SK-N-MC (cell line): Measurements from ENCODE around the gene FAM168A.

Experiments used
- DNase-seq: peaks from one replicate; pipeline ENCODE4 v3.0.0-alpha.2; 2011; ENCODE audit warnings: low read depth, low spot score
- H3K27ac ChIP-seq: fragments of 200-600 bp; sonication (generic); 2 replicates; pipeline ENCODE4 v1.5.1; 2016; ENCODE audit warnings: mixed run types
- H3K36me3 ChIP-seq: fragments of 200-600 bp; sonication (generic); 2 replicates; pipeline ENCODE4 v1.6.1; 2017; ENCODE audit warnings: antibody characterized with exemption, low read length, mixed read lengths; ENCODE audit not compliant: insufficient read depth
- H3K4me3 ChIP-seq: fragments of 200-600 bp; sonication (generic); 2 replicates; pipeline ENCODE4 v1.5.1; 2016
- H3K9ac ChIP-seq: fragments of 200-600 bp; sonication (generic); 2 replicates; pipeline ENCODE4 v1.8.0; 2017; ENCODE audit warnings: mixed run types, mixed read lengths; ENCODE audit not compliant: insufficient read length
- H3K9me3 ChIP-seq: fragments of 200-600 bp; sonication (generic); 2 replicates; pipeline ENCODE4 v1.6.1; 2017; ENCODE audit warnings: low read depth, mild to moderate bottlenecking, antibody characterized with exemption, low read length, moderate library complexity, mixed read lengths
- EZH2 ChIP-seq: fragments of 200-600 bp; sonication (generic); IDR thresholded peaks from one replicate; pipeline ENCODE4 v1.6.1; 2017; ENCODE audit warnings: antibody characterized with exemption
- FOXP2 ChIP-seq: optimal IDR thresholded peaks from 2 replicates; pipeline ENCODE3; 2011; ENCODE audit warnings: mild to moderate bottlenecking, moderate library complexity; ENCODE audit not compliant: insufficient read depth; ENCODE audit errors: extremely low read length, control extremely low read depth
- POLR2AphosphoS5 ChIP-seq: IDR thresholded peaks from 2 replicates; pipeline ENCODE4 v1.6.1; 2012; ENCODE audit warnings: mild to moderate bottlenecking, low read depth, low read length, borderline replicate concordance

Gene FAM168A

DNA sequence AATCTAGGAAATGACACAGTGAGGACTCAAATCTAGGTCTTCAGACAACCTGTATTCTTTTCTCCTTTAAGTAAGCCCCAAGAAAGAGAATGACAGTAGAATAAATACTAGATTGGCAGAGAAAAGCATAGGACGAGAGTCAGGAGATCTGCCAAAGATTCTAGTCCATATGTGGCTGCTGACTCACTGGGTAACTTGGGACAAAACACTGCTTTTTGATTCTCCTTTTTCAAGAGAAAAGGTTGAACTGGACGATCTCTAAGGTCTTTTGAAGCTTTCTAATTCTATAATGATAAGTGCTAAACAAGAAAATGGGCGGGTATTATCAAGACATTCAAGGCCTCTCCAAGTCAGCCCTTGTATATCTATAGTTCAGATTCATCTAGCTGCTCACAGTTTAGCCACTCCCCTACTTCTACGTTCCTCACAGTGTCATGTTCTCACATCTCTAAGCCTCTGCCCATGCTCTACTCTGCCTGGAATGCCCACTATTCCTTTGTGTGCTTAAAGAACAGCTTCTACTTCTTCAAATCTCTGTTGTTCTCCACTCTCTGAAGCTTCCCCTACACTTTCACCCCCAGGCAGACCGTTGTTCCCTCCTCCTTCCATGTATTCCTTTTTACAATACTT lies 168.7 kb downstream of the FAM168A start:
- Histone ChIP-seq H3K9ac (no peak overlapping the region), H3K36me3 (no peaks in the 10 kb centered on the region), H3K27ac (no peak overlapping the region), H3K4me3 (no peak overlapping the region), H3K9me3 (no peaks in the 10 kb centered on the region)
- DNase-seq, result no peak
- no peak for TF ChIP-seq EZH2
- TF ChIP-seq FOXP2, result no peak
- TF ChIP-seq POLR2AphosphoS5, result no peak

DNA sequence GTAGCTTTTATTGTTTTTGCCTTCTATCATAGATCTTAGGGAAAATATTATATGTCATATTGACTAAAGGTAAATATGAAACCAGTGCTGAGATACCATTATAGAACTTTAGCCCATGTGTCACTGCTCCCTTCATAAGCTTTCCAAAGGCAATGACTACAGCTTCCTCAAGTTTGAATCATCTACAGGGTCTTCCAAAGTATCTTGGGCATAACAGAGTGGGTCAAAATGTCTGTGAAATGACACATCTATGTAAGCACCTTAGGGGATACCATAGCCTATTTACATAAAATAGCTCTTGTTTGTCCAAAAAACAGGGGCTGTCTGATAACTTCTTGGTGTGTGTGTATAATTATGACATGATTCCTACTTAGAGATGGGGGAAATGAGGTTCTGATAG lies 169.2 kb downstream of the FAM168A start:
- Histone ChIP-seq H3K9me3 (no peaks in the 10 kb centered on the region), H3K4me3 (no peak overlapping the region), H3K9ac (no peak overlapping the region), H3K27ac (no peak overlapping the region), H3K36me3 (no peaks in the 10 kb centered on the region)
- DNase-seq, result no peak
- TF ChIP-seq FOXP2 (no peak), POLR2AphosphoS5 (no peak), EZH2 (no peak)

GRCh38 chr11:73428227-73428626 lies 169.7 kb downstream of the FAM168A start:
- H3K27ac ChIP-seq, result no peak overlapping the region

GRCh38 chr11:73426219-73426850 lies 171.6 kb downstream of the FAM168A start:
- DNase-seq, result no peak

More at GRCh38 chr11:73428227-73428626, 169.7 kb downstream of the FAM168A start:
- Histone ChIP-seq H3K36me3 (no peaks in the 10 kb centered on the region), H3K4me3 (no peak overlapping the region), H3K9ac (no peak overlapping the region), H3K9me3 (no peaks in the 10 kb centered on the region)
- DNase-seq, result no peak
- TF ChIP-seq EZH2 (no peak), POLR2AphosphoS5 (no peak), FOXP2 (no peak)

DNA sequence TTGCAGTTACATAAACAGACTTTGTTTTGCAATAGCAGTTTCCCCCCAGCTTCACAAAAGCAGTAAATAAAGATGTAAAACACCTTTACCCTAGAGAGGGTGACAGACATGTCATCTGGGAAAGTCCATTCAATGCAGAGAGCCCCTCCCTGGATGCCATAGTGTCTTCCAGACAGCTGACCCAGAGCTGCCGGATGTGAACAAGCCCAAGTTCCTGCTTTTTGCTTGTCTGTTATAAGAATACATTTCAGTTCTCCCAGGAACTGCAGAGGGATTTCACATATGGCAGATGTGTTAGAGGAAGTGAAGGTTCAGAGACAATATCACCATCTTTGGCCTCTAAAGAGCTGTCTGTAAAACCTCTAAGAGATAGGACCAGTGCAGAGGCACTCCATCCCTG lies 172.8 kb downstream of the FAM168A start:
- no peak overlapping the region for H3K27ac ChIP-seq
- no peak for TF ChIP-seq EZH2
- TF ChIP-seq FOXP2, result no peak
- TF ChIP-seq POLR2AphosphoS5, result no peak
- H3K4me3 ChIP-seq, result no peak overlapping the region
- H3K36me3 ChIP-seq, result no peaks in the 10 kb centered on the region
- no peak for DNase-seq
- H3K9me3 ChIP-seq, result no peaks in the 10 kb centered on the region
- H3K9ac ChIP-seq, result no peak overlapping the region

More at GRCh38 chr11:73426219-73426850, 171.6 kb downstream of the FAM168A start:
- no peak overlapping the region for H3K27ac ChIP-seq
- no peak overlapping the region for H3K4me3 ChIP-seq
- no peak overlapping the region for H3K9ac ChIP-seq
- no peaks in the 10 kb centered on the region for H3K36me3 ChIP-seq
- no peaks in the 10 kb centered on the region for H3K9me3 ChIP-seq
- TF ChIP-seq POLR2AphosphoS5 (no peak), EZH2 (no peak), FOXP2 (no peak)

DNA sequence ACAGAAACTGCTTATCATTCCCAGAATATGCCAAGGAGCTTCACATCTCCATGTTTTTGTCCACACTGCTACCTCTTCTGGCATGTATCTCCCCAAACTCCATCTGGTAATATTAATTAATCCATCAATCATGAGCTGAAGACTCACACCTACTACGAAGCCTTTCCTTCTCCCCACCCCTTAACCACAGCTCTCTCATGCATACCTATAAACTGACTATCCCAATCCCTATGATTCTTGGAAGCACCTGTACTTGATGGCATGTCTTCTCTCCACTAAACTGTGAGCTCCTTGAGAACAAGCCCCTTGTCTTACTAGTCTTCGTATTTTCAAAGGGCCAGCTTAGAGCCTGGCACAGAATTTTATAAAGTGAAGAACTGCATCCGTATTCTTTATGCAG lies 174.4 kb downstream of the FAM168A start:
- H3K9me3 ChIP-seq, result no peaks in the 10 kb centered on the region
- H3K4me3 ChIP-seq, result no peak overlapping the region
- H3K9ac ChIP-seq, result no peak overlapping the region
- H3K27ac ChIP-seq, result no peak overlapping the region
- no peak for DNase-seq
- TF ChIP-seq POLR2AphosphoS5, result no peak
- no peak for TF ChIP-seq FOXP2
- no peak for TF ChIP-seq EZH2
- peaks cover 3% of the 10 kb centered on the region; the same call in 1 of the 2 replicates for H3K36me3 ChIP-seq

DNA sequence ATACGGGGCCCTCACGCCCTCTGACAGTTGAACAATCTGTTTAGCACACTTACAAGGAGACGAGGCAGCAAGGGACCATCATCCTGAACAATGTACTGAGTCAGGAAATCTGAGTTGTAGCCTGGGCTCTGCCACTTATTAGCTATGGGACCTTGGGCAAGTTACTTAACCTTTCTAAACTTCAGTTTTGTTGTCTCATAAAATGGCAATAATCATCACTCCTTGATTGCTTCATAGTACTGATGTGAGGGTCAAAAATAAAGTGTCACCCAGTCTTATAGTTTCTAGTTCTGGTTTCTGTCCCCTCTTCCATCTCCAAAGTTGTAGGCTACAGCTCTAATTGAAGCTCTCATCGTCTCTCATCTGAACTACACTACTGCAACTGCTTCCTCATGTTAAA lies 175.0 kb downstream of the FAM168A start:
- no peaks in the 10 kb centered on the region for H3K9me3 ChIP-seq
- H3K27ac ChIP-seq, result no peak overlapping the region
- H3K4me3 ChIP-seq, result no peak overlapping the region
- peaks cover 8% of the 10 kb centered on the region; the same call in 1 of the 2 replicates for H3K36me3 ChIP-seq
- H3K9ac ChIP-seq, result no peak overlapping the region
- DNase-seq, result no peak
- TF ChIP-seq FOXP2 (no peak), EZH2 (no peak), POLR2AphosphoS5 (no peak)

GRCh38 chr11:73420136-73420535 lies 177.8 kb downstream of the FAM168A start:
- no peak for TF ChIP-seq POLR2AphosphoS5
- no peak for TF ChIP-seq EZH2
- no peak for TF ChIP-seq FOXP2
- Histone ChIP-seq H3K36me3 (peaks cover 10% of the 10 kb centered on the region; the same call in 1 of the 2 replicates), H3K4me3 (no peak overlapping the region), H3K27ac (no peak overlapping the region), H3K9ac (no peak overlapping the region), H3K9me3 (no peaks in the 10 kb centered on the region)
- no peak for DNase-seq
